Anterior cingulate cortex (tissue), 58 donors: Measurements from ENCODE around the gene RXFP2.

ENCODE experiments used
- DNase-seq, 58 donors: peaks; one replicate each; lab custom pipeline; 2025; lab: John Stamatoyannopoulos, UW

The RXFP2 gene, protein sequence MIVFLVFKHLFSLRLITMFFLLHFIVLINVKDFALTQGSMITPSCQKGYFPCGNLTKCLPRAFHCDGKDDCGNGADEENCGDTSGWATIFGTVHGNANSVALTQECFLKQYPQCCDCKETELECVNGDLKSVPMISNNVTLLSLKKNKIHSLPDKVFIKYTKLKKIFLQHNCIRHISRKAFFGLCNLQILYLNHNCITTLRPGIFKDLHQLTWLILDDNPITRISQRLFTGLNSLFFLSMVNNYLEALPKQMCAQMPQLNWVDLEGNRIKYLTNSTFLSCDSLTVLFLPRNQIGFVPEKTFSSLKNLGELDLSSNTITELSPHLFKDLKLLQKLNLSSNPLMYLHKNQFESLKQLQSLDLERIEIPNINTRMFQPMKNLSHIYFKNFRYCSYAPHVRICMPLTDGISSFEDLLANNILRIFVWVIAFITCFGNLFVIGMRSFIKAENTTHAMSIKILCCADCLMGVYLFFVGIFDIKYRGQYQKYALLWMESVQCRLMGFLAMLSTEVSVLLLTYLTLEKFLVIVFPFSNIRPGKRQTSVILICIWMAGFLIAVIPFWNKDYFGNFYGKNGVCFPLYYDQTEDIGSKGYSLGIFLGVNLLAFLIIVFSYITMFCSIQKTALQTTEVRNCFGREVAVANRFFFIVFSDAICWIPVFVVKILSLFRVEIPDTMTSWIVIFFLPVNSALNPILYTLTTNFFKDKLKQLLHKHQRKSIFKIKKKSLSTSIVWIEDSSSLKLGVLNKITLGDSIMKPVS

DNA sequence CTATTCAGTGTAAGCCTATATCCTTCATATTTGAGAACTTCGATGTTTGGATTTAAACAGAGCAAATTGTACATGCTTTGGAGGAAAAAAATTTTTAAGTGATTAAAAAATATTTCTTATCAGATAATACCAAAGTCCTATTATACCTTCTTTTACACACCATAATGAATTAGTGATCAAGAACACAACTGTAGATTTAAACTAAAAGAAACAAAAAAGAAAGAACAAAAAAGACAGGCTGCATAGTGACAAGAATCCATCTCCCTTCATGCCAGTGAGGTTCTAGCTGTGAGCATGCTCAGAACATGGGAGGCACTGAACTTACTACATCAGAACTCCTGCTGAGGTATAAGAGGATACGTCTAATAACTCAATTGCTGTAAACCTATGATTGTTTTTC lies at the start of gene RXFP2:
Gene RXFP2 (plus strand): TSS at position 301 of the 400 bp plus-strand sequence. CDS start 87 bp downstream, at position 388.
- DNase-seq, result no peak

DNA sequence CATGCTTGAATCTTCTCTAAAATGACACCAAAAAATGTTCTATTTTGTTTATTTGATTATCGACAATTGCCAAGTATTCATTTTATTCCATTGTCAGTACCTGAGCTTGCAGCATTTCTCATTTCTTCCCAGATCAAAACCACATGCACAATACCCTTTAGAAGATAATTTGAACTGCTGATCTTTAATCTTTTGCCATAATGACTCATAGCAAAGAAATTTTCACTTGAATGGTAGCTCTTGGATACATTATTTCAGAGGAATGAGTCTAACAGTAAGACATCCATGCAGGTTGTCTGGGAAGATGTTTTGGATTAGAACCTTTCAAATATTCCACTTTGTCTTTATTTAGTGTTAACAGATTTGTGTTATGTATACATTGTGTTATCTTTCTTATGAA lies 42.0 kb upstream of the RXFP2 start:
- no peak for DNase-seq

DNA sequence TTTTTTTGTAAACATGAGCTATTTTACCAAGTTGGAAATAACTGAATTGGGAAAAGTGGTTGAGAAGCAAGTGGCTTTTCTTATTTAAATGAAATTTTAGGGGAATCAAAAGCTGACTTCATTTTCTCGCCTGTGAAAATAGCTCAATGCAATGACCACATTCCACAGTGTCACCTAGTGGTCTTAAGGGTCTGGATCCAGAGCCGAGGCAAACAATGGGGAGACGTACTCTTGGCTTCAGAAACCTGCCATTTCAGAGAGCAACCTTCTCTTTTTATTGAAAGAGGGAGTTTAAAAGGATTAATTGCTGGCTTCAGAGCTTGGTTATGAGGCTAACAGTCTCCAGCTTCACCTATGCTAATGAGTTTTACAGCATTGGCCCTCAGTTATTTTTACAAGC lies 39.7 kb upstream of the RXFP2 start:
- no peak for DNase-seq

DNA sequence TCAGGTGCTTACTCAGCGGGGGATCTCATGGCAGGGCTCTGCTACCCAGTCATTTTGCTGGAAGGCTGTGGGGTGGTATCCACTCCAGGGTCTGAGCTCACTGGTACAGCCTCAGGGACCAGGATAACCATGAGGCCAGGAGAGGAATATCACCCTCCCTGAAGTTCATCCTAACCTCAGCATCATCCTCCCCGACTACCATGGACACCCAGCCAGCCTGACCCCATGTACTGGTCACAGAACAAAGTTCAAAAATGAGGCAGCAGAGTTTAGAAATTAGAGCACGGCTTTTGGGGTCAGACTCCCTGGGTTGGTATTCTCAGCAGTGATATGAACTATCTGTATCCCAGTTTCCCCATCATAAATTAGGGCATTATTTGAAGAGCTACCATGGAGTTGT lies 35.5 kb upstream of the RXFP2 start:
- no peak for DNase-seq

DNA sequence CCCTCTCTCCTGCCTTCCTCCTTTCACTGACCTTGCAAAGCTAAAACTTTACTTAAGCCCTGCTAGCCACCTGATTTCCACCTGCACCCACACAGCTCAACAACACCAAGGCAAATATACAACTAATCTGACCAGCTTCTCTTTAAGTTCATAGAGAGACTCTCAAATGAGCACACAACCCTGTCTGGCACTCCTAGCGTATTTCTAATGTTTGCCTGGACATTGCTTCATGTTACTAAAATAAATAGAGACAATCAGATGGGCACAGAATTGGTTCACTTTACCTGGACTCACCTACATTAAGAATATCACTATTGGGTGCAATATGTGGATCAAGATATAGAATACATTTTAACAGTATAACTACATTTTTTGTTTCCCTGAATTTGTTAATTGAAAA lies 33.2 kb upstream of the RXFP2 start:
- no peak for DNase-seq

DNA sequence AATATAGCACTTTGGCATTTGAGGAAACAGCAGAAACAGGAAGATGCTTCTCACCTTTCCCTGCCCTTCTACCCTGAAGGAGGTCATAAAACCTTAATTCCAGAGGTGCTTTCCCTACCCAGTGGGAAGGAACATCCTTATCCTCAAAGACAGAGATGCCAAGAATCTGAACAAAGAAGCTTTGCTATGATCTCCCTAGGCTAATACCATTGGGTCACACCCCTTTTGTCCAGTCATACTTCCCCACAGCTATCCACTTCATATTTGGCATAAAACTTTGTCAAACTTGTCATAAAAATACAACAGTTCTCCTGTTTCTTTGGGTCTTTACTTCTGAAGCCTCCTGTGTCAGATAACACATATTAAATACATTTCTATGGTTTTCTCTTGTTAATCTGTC lies 21.7 kb upstream of the RXFP2 start:
- DNase-seq, result no peak

DNA sequence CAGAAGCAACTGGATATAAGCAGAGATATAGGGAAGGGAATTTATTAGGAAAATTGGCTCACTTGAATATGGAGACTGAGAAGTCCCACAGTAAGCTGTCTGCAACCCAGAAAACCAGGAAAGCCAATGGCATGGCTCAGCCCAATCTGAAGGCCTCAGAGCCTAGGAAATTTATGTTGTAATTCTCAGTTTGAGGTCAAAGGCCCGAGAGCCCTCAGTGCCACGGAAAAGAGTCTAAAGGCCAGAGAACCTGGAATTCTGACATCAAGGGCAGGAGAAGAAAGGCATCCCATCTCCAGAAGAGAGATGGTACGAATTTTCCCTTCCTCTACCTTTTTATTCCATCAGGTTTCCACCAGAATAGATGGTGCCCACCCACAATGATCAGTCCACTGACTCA lies 20.1 kb upstream of the RXFP2 start:
- no peak for DNase-seq

DNA sequence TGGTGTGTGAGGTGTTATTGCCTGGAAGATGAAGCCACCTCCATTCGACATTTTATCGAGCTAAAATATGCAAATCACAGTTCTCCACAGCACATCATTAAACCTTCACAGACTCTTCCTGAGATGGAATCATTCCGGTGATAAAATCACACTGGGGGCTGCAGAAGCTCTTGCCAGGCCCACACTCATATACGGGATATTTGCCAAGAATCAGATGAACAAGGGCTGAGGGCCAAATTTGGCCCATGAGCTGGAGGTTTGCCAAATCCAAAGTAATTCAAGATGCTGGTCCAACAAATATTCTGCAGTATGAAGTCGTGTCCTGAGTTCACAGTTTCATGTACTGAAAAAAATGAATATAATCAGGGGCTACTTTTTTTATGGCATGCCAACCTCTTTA lies 16.7 kb upstream of the RXFP2 start:
- DNase-seq, result no peak

DNA sequence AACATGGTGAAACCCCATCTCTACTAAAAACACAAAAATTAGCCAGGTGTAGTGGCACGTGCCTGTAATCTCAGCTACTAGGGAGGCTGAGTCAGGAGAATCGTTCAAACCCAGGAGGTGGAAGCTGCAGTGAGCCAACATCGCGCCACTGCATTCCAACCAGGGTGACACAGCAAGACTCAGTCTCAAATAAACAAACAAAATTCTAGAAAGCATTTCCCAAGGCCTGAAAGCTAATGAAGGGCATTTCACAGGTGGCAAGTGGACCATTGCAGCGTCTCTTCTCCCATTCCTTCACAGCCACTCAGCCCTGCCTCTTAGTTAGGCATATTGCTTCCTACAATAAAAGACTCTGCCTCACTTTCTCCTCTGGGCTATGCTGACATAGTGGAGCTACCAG lies 13.5 kb upstream of the RXFP2 start:
- no peak for DNase-seq

DNA sequence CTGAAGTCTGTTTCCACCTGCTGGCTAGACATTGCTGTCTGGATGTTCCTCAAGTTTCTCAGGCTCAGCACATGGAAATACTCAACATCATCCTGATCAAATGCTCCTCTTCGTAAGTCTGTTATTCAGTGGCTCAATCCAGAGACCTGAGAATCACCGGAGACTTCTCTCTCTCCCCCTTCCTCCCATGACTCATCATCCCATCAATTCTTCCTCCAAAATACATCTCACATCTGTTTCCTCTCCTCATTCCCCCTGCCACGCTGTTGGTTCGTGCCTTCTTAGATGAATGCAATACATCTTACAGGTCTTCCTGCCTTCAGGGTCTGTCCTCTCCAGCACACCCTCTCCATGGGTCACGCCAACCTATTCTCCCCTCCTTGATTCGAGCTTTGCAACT lies 7.4 kb upstream of the RXFP2 start:
- no peak for DNase-seq

DNA sequence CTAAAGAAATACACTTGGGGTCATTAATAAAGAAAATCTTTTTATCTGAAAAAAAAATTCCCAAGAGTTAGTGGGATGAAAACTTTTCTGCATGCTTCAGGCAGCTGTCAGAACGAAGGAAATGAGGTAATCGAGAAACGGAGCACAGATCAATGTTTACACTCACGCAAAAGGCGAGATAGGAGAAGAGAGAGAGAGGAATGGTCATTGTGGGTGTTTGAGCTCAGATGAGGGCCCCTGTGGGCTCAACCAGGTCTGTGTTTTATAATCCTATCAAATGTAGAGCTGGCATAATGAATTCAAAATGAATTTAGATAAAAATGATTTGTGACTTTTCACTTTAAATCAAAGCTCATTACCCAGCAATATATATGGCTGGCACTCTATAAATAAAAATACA lies 6.3 kb upstream of the RXFP2 start:
- no peak for DNase-seq

DNA sequence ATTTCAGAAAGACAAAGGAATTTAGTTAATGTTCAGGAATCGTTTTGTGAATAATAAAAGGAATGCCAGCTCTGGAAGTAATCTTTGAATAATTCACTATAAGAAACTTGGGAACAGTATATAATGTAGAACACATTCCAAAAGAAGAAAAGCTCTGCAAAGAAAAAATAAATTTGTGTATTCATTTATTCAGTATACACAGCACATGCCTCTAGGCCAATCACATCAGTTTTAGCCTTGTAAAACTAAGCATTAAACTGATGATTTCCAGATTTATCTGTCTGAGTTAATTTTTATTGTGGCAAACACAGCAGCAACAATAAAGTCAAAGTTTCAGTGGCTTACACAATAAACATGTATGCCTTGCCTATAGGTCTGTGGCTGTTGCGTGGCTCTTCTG lies 5.7 kb upstream of the RXFP2 start:
- DNase-seq, result no peak

DNA sequence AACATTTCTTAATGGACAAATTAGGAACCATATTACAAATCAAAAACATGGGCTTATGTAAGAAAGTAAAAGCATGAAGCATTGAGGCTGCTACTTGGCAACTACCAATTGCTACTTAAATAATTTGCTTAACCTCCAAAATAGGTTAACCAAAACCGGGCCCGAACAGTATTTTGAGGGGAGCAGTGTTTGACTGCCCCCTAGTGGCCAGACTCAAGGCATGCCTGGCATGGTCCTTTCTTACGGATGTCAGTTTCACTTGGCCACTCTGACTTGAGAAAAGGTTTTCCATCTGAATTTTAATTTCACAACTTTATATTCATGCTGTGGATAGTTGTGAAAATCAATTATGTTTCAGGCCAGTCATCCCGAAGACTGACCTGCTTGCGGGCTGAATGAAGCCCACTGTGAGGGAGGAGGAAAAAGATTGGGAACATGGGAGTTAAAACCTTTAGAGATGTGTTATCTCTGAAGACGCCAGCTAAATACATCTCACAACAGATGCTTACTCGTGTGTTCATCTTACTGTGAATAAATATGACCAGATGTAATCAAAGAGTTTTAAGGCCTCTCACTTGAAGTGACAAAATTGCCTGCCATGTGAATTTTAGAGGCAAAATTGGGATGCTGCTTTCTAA lies 2.9 kb downstream of the RXFP2 start:
- DNase-seq, result peak in 51 of 58 donors; percentile 3 to 71 (median 20)

DNA sequence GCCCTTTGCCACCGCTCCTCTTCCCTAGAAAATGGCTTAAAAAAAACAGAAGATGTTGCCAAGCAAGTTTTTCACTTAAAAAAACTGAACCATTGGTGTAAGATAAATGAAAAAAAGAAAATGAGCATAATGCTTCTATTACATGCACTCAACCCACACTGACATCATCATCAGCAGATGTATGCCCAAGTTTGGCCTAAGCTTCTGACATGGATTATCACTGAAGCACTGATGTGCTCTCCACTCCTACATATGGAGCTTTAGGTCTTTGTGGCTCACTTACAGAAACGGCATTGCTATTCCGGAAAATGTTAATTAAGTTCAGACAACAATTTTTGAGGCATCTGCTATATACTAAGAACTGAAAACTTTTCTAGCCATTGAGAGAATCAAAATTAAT lies 8.0 kb downstream of the RXFP2 start:
- no peak for DNase-seq

DNA sequence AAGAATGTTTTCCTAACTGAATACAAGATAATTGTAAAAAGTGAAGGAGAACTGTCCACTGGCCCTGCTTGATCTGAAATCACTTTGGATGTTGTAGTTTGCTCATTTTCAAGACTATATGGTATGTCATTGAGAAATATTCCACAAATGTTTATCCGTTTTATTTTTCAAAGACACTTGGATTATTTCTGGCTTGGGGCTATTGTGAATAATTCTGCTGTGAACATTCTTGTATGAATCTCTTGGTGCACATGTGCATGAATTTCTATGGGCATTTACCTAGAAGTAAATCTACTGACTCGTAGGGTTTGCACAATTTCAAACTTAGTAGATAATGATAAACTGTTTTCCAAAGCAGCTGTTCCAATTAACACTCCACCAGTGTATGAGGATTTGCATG lies 8.6 kb downstream of the RXFP2 start:
- no peak for DNase-seq

DNA sequence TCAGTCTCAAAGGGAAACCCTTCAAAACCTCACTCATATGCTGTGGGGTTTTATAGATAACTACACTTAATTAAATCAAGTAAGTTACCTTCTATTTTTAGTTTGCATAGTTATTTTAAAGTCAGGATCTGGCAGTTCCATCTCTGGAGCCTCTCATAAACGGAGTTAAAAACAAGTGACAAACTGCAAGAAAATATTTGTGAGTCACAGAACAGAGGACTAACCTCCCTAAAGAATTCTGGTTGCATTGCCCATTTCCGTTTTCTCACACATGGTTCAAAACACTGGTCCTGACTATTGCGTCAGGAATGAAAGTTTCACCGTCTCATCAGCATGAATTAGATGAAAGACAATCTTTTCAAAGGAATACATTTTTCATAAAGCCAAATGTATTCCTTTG lies 10.6 kb downstream of the RXFP2 start:
- no peak for DNase-seq

DNA sequence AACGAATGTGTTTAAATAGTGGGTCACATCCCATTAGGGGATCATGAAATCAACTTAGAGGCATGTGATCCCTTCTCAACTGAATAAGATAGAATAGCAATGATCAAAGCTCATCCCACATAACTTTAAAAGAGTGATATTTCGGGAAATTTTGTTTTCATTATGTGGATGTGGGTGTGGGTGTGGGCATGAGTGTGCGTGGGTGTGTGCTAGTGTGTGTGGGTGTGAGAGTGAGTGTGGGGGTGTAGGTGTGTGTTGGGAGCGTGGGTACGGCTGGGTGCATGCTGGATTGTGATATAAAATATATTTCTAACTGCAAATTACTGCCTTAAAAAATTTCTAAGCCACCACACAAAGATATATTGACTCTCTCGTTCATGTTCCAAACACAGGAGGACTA lies 15.9 kb downstream of the RXFP2 start:
- no peak for DNase-seq

DNA sequence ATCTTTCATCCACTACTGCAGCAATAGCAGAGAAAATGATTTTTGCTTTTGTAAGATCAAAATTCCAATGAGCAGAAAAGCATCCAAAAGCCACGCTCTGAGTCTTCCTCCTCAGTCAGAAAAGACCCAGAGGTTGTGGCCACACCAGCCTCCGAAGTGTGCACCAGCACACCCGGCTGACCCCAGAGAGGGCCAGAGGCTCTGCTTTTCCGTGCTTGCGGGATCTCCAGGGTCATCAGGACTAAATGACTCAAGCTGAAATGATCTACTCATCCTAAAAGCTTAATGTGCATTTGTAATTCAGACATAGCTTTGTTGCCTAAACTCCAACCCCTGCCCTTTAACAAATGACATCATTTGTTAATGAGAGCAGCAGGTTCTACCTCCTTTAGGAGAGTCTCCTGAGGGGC lies 16.5 kb downstream of the RXFP2 start:
- DNase-seq, result no peak

DNA sequence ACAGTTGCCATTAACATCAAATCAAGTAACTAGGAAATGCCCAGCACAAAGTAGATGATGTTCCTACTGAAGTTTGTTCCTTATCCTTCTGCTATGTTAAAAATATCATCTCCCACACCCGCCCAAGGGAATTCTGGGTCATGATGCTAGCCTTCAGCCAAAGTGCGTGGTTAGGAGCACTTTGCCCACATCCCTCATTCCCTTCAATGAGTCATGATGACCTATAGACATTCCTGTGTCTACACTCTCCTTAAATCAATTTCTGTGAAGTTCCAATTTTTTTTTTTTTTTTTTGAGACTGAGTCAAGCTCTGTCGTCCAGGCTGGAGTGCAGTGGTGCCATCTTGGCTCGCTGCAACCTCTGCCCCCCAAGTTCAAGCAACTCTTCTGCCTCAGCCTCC lies 17.0 kb downstream of the RXFP2 start:
- DNase-seq, result no peak

DNA sequence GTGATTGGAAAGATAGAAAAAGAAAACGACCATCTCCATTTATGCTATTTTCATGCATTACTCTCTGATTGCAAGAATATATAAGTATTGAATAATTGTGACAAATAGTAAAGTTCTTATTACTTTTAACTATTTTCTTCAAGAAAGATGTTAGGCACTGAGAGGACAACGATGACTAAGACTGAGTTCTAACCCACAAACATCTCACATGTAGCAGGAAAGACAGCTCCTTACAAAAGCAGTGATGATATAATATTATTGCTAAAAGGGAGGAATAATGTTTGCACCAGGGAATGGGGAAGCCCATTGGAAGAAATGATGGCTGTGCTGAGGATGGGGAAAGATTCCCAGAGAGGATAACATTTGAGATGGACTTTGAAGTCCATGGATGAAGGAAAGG lies 22.6 kb downstream of the RXFP2 start:
- no peak for DNase-seq

DNA sequence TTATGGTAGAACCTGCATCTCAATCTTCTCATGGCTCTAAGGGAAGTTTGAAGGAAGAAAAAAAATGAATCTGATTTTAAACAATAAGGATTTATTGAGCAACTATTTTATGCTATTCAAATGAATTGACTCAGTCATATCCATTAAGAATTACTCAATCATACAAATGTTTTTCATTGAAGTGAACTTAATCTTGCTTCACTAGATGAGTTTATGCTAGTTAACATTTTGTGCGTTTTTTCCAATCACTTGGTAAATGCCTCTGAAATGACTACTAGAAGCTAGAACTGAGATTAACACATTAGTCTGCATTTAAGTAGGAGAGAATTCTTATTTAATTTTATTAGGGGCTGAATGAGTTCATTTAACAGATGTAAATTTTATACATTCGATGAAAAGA lies 25.2 kb downstream of the RXFP2 start:
- DNase-seq, result no peak
